ENCODE data around the gene CIAO3. TPM values are rescaled to one million over a fixed set of nuclear protein-coding genes. Genes with fewer than 3 reads are reported as not detected.

The CIAO3 gene
- total RNA-seq, 6 donors from 2014 or later = 27.8 to 96.4 (median 33.1) TPM

GRCh38 chr16:764184-764750 lies 23.5 kb upstream of the CIAO3 start:
- Histone ChIP-seq H3K36me3 (no peaks in the 10 kb centered on the region), H3K27ac (no peak overlapping the region), H3K4me3 (no peak overlapping the region), H3K27me3 (no peaks in the 10 kb centered on the region), H3K4me1 (peaks cover 0 to 12% (median 10%) of the 10 kb centered on the region in 4 donors), H3K9me3 (no peaks in the 10 kb centered on the region)
- TF ChIP-seq CTCF (IDR thresholded peaks at IDR 0.05) = no peak
- TF ChIP-seq POLR2A (IDR thresholded peaks at IDR 0.05) = no peak
- no peak for TF ChIP-seq POLR2AphosphoS5 (IDR thresholded peaks at IDR 0.05)
- ATAC-seq (ENCODE audit: low FRiP score in 2 of 2) (no peak), DNase-seq (peak in 1 of 2 donors; percentile 64)
- 59 to 80% methylated on average over 8 to 17 of the region's 20 CpGs for WGBS, 2 donors

- H3K27me3 ChIP-seq = no peaks in the 10 kb centered on the region
- peak in 1 of 2 donors; percentile 63 for DNase-seq
- H3K36me3 ChIP-seq = no peaks in the 10 kb centered on the region
- TF ChIP-seq POLR2AphosphoS5 (IDR thresholded peaks at IDR 0.05) = no peak
- no peaks in the 10 kb centered on the region for H3K9me3 ChIP-seq
- H3K27ac ChIP-seq = no peak overlapping the region
- no peak overlapping the region for H3K4me3 ChIP-seq
- WGBS, 2 donors = 81 to 86% methylated on average over 4 to 19 of the region's 21 CpGs
- ATAC-seq (ENCODE audit: low FRiP score in 2 of 2) = no peak
- peaks cover 0 to 15% (median 11%) of the 10 kb centered on the region in 4 donors for H3K4me1 ChIP-seq
Measured at GRCh38 chr16:763369-764183, 22.8 kb upstream of the CIAO3 start.

GRCh38 chr16:762595-763268 lies 21.9 kb upstream of the CIAO3 start:
- Histone ChIP-seq H3K36me3 (no peaks in the 10 kb centered on the region), H3K27me3 (no peaks in the 10 kb centered on the region), H3K4me3 (peak overlapping the region in 1 of 4 donors; percentile 36), H3K4me1 (peaks cover 0 to 15% (median 11%) of the 10 kb centered on the region in 4 donors), H3K27ac (no peak overlapping the region), H3K9me3 (no peaks in the 10 kb centered on the region)
- no peak for TF ChIP-seq CTCF (IDR thresholded peaks at IDR 0.05)
- TF ChIP-seq POLR2AphosphoS5 (IDR thresholded peaks at IDR 0.05) = no peak
- no peak for TF ChIP-seq POLR2A (IDR thresholded peaks at IDR 0.05)
- no peak for TF ChIP-seq EP300 (IDR thresholded peaks at IDR 0.05)
- DNase-seq (peak in 1 of 2 donors; percentile 79), ATAC-seq (ENCODE audit: low FRiP score in 2 of 2) (no peak)
- 89% methylated on average over 14 of the region's 17 CpGs; no CpG with 5 or more reads in 1 of the 2 donors for WGBS, 2 donors

- Histone ChIP-seq H3K4me3 (peak overlapping the region in 2 of 4 donors; percentile 32 to 36), H3K27me3 (no peaks in the 10 kb centered on the region), H3K4me1 (peaks cover 0 to 15% (median 11%) of the 10 kb centered on the region in 4 donors), H3K27ac (peak overlapping the region in 3 of 4 donors; percentile 17 to 79 (median 76)), H3K36me3 (no peaks in the 10 kb centered on the region), H3K9me3 (no peaks in the 10 kb centered on the region)
- TF ChIP-seq POLR2AphosphoS5 (IDR thresholded peaks at IDR 0.05) = no peak
- no peak for TF ChIP-seq CTCF (IDR thresholded peaks at IDR 0.05)
- TF ChIP-seq POLR2A (IDR thresholded peaks at IDR 0.05) = peak in 1 of 4 donors; percentile 12
- no peak for TF ChIP-seq EP300 (IDR thresholded peaks at IDR 0.05)
- ATAC-seq (ENCODE audit: low FRiP score in 2 of 2) = peak in 1 of 2 donors; percentile 6
- peak in 1 of 2 donors; percentile 76 for DNase-seq
- WGBS, 2 donors = 49 to 67% methylated on average over 7 to 20 of the region's 22 CpGs
Measured at GRCh38 chr16:761625-762513, 21.1 kb upstream of the CIAO3 start.

All from upper lobe of left lung (tissue), 6 donors.